BLaER1 (cell line): ENCODE measurements around the gene THBS3.
"Not testable (repeated sequence)": the region's sequence is repeated elsewhere in the genome, so short reads cannot be mapped to it uniquely, and the experiment has no call there.

ENCODE experiments used
- H3K27ac ChIP-seq: shearing (Covaris generic); formaldehyde crosslinking; 2 replicates; pipeline ENCODE4 v1.8.1; 2022
- H3K27me3 ChIP-seq: shearing (Covaris generic); formaldehyde crosslinking; 2 replicates; pipeline ENCODE4 v1.8.1; 2022
- H3K36me3 ChIP-seq: shearing (Covaris generic); formaldehyde crosslinking; 2 replicates; pipeline ENCODE4 v1.8.1; 2022
- H3K4me1 ChIP-seq: shearing (Covaris generic); formaldehyde crosslinking; 2 replicates; pipeline ENCODE4 v1.8.1; 2022
- H3K4me2 ChIP-seq: shearing (Covaris generic); formaldehyde crosslinking; 2 replicates; pipeline ENCODE4 v1.8.1; 2022
- H3K4me3 ChIP-seq: shearing (Covaris generic); formaldehyde crosslinking; 2 replicates; pipeline ENCODE4 v1.8.1; 2022
- H3K9ac ChIP-seq: shearing (Covaris generic); formaldehyde crosslinking; 2 replicates; pipeline ENCODE4 v1.8.1; 2022
- H3K9me3 ChIP-seq: shearing (Covaris generic); formaldehyde crosslinking; 2 replicates; pipeline ENCODE4 v1.8.1; 2022
- H4K20me1 ChIP-seq: shearing (Covaris generic); formaldehyde crosslinking; 2 replicates; pipeline ENCODE4 v1.8.1; 2022
- Cebpa-rat ChIP-seq: shearing (Covaris generic); IDR thresholded peaks from 2 replicates; pipeline ENCODE4 v1.8.1; 2022

The THBS3 gene

GRCh38 chr1:155250633-155251449 is 43.1 kb upstream of the THBS3 start:
- H3K36me3 ChIP-seq, result peaks cover 21% of the 10 kb centered on the region
- TF ChIP-seq Cebpa-rat, result no peak
- peak overlapping the region; percentile 73 for H3K4me3 ChIP-seq
- peak overlapping the region; percentile 81 for H3K9ac ChIP-seq
- peaks cover 67% of the 10 kb centered on the region for H3K4me1 ChIP-seq
- H3K9me3 ChIP-seq, result no peaks in the 10 kb centered on the region
- H3K27ac ChIP-seq, result peak overlapping the region; percentile 84
- peak overlapping the region; percentile 88 for H3K4me2 ChIP-seq
- H3K27me3 ChIP-seq, result no peaks in the 10 kb centered on the region
- no peaks in the 10 kb centered on the region for H4K20me1 ChIP-seq

GRCh38 chr1:155250246-155250632 is 42.5 kb upstream of the THBS3 start:
- Histone ChIP-seq H3K36me3 (peaks cover 21% of the 10 kb centered on the region), H3K9ac (peak overlapping the region; percentile 81), H3K9me3 (no peaks in the 10 kb centered on the region), H3K4me3 (peak overlapping the region; percentile 73), H3K27me3 (no peaks in the 10 kb centered on the region), H4K20me1 (no peaks in the 10 kb centered on the region), H3K27ac (peak overlapping the region; percentile 84), H3K4me1 (peaks cover 66% of the 10 kb centered on the region), H3K4me2 (peak overlapping the region; percentile 88)
- no peak for TF ChIP-seq Cebpa-rat

- Histone ChIP-seq H3K4me2 (0 out of 2 replicates have a peak overlapping the region, but pooled peaks have one; percentile 1), H4K20me1 (no peaks in the 10 kb centered on the region), H3K27ac (no peak overlapping the region), H3K27me3 (no peaks in the 10 kb centered on the region), H3K4me3 (no peak overlapping the region), H3K9ac (0 out of 2 replicates have a peak overlapping the region, but pooled peaks have one; percentile 34), H3K36me3 (peaks cover 21% of the 10 kb centered on the region), H3K4me1 (peaks cover 63% of the 10 kb centered on the region), H3K9me3 (no peaks in the 10 kb centered on the region)
- no peak for TF ChIP-seq Cebpa-rat
Measured at GRCh38 chr1:155247667-155248553, 40.2 kb upstream of the THBS3 start.

GRCh38 chr1:155246796-155247195 is 39.1 kb upstream of the THBS3 start:
- not testable (repeated sequence) for H3K4me2 ChIP-seq, H3K4me3 ChIP-seq, H4K20me1 ChIP-seq, H3K9me3 ChIP-seq, H3K27me3 ChIP-seq, H3K27ac ChIP-seq, H3K9ac ChIP-seq
- H3K36me3 ChIP-seq, result peaks cover 21% of the 10 kb centered on the region
- H3K4me1 ChIP-seq, result peaks cover 67% of the 10 kb centered on the region

GRCh38 chr1:155245163-155245524 is 37.4 kb upstream of the THBS3 start:
- H3K9me3 ChIP-seq, result no peaks in the 10 kb centered on the region
- TF ChIP-seq Cebpa-rat, result no peak
- H3K27me3 ChIP-seq, result no peaks in the 10 kb centered on the region
- H3K4me1 ChIP-seq, result peaks cover 66% of the 10 kb centered on the region
- H3K9ac ChIP-seq, result peak overlapping the region; percentile 72; the same call in 1 of the 2 replicates
- peak overlapping the region; percentile 85 for H3K4me2 ChIP-seq
- H4K20me1 ChIP-seq, result no peaks in the 10 kb centered on the region
- H3K27ac ChIP-seq, result peak overlapping the region; percentile 82
- H3K4me3 ChIP-seq, result peak overlapping the region; percentile 74
- peaks cover 21% of the 10 kb centered on the region for H3K36me3 ChIP-seq

GRCh38 chr1:155244368-155245162 is 36.9 kb upstream of the THBS3 start:
- H3K9me3 ChIP-seq, result no peaks in the 10 kb centered on the region
- peak overlapping the region; percentile 88 for H3K27ac ChIP-seq
- no peaks in the 10 kb centered on the region for H4K20me1 ChIP-seq
- H3K4me3 ChIP-seq, result peak overlapping the region; percentile 74
- no peaks in the 10 kb centered on the region for H3K27me3 ChIP-seq
- H3K36me3 ChIP-seq, result peaks cover 23% of the 10 kb centered on the region
- H3K4me1 ChIP-seq, result peaks cover 62% of the 10 kb centered on the region
- peak overlapping the region; percentile 85 for H3K9ac ChIP-seq
- peak overlapping the region; percentile 98 for H3K4me2 ChIP-seq
- no peak for TF ChIP-seq Cebpa-rat

- H3K4me3 ChIP-seq, result peak overlapping the region; percentile 74
Measured at GRCh38 chr1:155242805-155243358, 35.2 kb upstream of the THBS3 start.

GRCh38 chr1:155241841-155242264 is 34.2 kb upstream of the THBS3 start:
- no peak overlapping the region; the same call in 1 of the 2 replicates for H3K9ac ChIP-seq
- peak overlapping the region; percentile 98 for H3K4me2 ChIP-seq
- peaks cover 48% of the 10 kb centered on the region for H3K4me1 ChIP-seq
- H3K27me3 ChIP-seq, result no peaks in the 10 kb centered on the region
- H4K20me1 ChIP-seq, result no peaks in the 10 kb centered on the region
- TF ChIP-seq Cebpa-rat, result no peak
- no peaks in the 10 kb centered on the region for H3K9me3 ChIP-seq
- 0 out of 2 replicates have a peak overlapping the region, but pooled peaks have one; percentile 24 for H3K27ac ChIP-seq
- no peak overlapping the region for H3K4me3 ChIP-seq
- peaks cover 23% of the 10 kb centered on the region for H3K36me3 ChIP-seq

More at GRCh38 chr1:155242805-155243358, 35.2 kb upstream of the THBS3 start:
- Histone ChIP-seq H3K27ac (peak overlapping the region; percentile 88; the same call in 1 of the 2 replicates), H3K4me2 (peak overlapping the region; percentile 98), H4K20me1 (no peaks in the 10 kb centered on the region), H3K9me3 (no peaks in the 10 kb centered on the region), H3K9ac (peak overlapping the region; percentile 85; the same call in 1 of the 2 replicates), H3K27me3 (no peaks in the 10 kb centered on the region), H3K36me3 (peaks cover 21% of the 10 kb centered on the region), H3K4me1 (peaks cover 48% of the 10 kb centered on the region)
- no peak for TF ChIP-seq Cebpa-rat
